Measurements from ENCODE around the gene FGD6. TPM values are rescaled to one million over a fixed set of nuclear protein-coding genes. Genes with fewer than 3 reads are reported as not detected.

FGD6 gene
- total RNA-seq, 2 donors from 2014 or later = 9.9 to 13.9 TPM

GRCh38 chr12:95215949-95216348 lies 1.3 kb downstream of the FGD6 start:
- Histone ChIP-seq H3K27me3 (replicated peaks; ENCODE audit: insufficient read depth) (no peaks in the 10 kb centered on the region), H3K9me3 (no peaks in the 10 kb centered on the region), H3K4me1 (replicated peaks) (no peaks in the 10 kb centered on the region), H3K36me3 (no peaks in the 10 kb centered on the region), H3K4me3 (peak overlapping the region in 1 of 2 donors; percentile 73), H3K27ac (no peak overlapping the region)
- peak; percentile 63 for TF ChIP-seq POLR2A (IDR thresholded peaks at IDR 0.05)
- TF ChIP-seq POLR2AphosphoS5 (IDR thresholded peaks at IDR 0.05) = peak; percentile 33
- TF ChIP-seq, protein P1, sequence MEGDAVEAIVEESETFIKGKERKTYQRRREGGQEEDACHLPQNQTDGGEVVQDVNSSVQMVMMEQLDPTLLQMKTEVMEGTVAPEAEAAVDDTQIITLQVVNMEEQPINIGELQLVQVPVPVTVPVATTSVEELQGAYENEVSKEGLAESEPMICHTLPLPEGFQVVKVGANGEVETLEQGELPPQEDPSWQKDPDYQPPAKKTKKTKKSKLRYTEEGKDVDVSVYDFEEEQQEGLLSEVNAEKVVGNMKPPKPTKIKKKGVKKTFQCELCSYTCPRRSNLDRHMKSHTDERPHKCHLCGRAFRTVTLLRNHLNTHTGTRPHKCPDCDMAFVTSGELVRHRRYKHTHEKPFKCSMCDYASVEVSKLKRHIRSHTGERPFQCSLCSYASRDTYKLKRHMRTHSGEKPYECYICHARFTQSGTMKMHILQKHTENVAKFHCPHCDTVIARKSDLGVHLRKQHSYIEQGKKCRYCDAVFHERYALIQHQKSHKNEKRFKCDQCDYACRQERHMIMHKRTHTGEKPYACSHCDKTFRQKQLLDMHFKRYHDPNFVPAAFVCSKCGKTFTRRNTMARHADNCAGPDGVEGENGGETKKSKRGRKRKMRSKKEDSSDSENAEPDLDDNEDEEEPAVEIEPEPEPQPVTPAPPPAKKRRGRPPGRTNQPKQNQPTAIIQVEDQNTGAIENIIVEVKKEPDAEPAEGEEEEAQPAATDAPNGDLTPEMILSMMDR (IDR thresholded peaks at IDR 0.05) = no peak
- intact Hi-C loops (cut with DNase I) = loop anchor here (2.0 to 5.0 kb wide), 6 partner anchors 99 to 316 kb away; partner anchors contain the start of genes METAP2 and NR2C1
- 10% methylated on average over 1 of the region's 1 CpG for WGBS
- DNase-seq (ENCODE audit: low spot score) = no peak

DNA sequence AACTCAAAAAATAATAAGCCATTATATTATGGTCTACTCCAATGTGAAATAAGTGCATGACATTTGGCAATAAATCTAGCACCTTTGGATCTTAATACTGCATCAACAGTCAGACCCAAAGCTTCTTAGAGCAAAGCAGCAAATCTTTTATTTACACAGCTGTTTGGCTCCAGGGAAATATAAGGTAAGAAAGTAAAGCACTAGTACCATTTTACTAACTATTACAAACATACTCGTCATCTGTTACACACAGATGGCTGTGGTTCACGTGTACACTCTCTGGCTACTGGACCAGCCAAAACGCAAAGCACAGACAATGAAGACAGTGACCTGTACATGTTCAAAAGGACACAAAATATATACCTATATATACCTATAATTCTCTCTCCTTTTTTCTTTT lies 2.8 kb downstream of the FGD6 start:
- no peak overlapping the region for H3K4me3 ChIP-seq
- no peak for DNase-seq (ENCODE audit: low spot score)
- H3K4me1 ChIP-seq (replicated peaks) = no peaks in the 10 kb centered on the region
- H3K27ac ChIP-seq = no peak overlapping the region
- no peaks in the 10 kb centered on the region for H3K9me3 ChIP-seq
- H3K36me3 ChIP-seq = no peaks in the 10 kb centered on the region
- WGBS = 59% methylated on average over 3 of the region's 3 CpGs
- TF ChIP-seq POLR2AphosphoS5 (IDR thresholded peaks at IDR 0.05) = no peak
- no peaks in the 10 kb centered on the region for H3K27me3 ChIP-seq (replicated peaks; ENCODE audit: insufficient read depth)
- intact Hi-C loops (cut with DNase I) = no loop called here

GRCh38 chr12:95213928-95214327 lies 3.3 kb downstream of the FGD6 start:
- no peaks in the 10 kb centered on the region for H3K4me1 ChIP-seq (replicated peaks)
- no peak overlapping the region for H3K27ac ChIP-seq
- no peak for DNase-seq (ENCODE audit: low spot score)
- WGBS = 77% methylated on average over 1 of the region's 1 CpG
- H3K4me3 ChIP-seq = no peak overlapping the region
- intact Hi-C loops (cut with DNase I) = no loop called here
- TF ChIP-seq POLR2A (IDR thresholded peaks at IDR 0.05) = no peak
- TF ChIP-seq, protein P1 (IDR thresholded peaks at IDR 0.05) = no peak
- H3K9me3 ChIP-seq = no peaks in the 10 kb centered on the region
- H3K27me3 ChIP-seq (replicated peaks; ENCODE audit: insufficient read depth) = no peaks in the 10 kb centered on the region
- H3K36me3 ChIP-seq = no peaks in the 10 kb centered on the region

GRCh38 chr12:95213119-95213518 lies 4.1 kb downstream of the FGD6 start:
- no peaks in the 10 kb centered on the region for H3K9me3 ChIP-seq
- no peaks in the 10 kb centered on the region for H3K27me3 ChIP-seq (replicated peaks; ENCODE audit: insufficient read depth)
- DNase-seq (ENCODE audit: low spot score) = no peak
- H3K27ac ChIP-seq = no peak overlapping the region
- intact Hi-C loops (cut with DNase I) = no loop called here
- TF ChIP-seq POLR2A (IDR thresholded peaks at IDR 0.05) = no peak
- TF ChIP-seq, protein P1 (IDR thresholded peaks at IDR 0.05) = no peak
- no peak for TF ChIP-seq POLR2AphosphoS5 (IDR thresholded peaks at IDR 0.05)
- H3K4me3 ChIP-seq = no peak overlapping the region
- WGBS = 75% methylated on average over 4 of the region's 4 CpGs
- no peaks in the 10 kb centered on the region for H3K4me1 ChIP-seq (replicated peaks)
- H3K36me3 ChIP-seq = no peaks in the 10 kb centered on the region

GRCh38 chr12:95212586-95212985 lies 4.7 kb downstream of the FGD6 start:
- no peak for DNase-seq (ENCODE audit: low spot score)
- TF ChIP-seq, protein P1 (IDR thresholded peaks at IDR 0.05) = no peak
- TF ChIP-seq POLR2A (IDR thresholded peaks at IDR 0.05) (no peak), POLR2AphosphoS5 (IDR thresholded peaks at IDR 0.05) (no peak)
- intact Hi-C loops (cut with DNase I) = no loop called here

More at GRCh38 chr12:95212586-95212985, 4.7 kb downstream of the FGD6 start:
- no peak overlapping the region for H3K4me3 ChIP-seq
- H3K27ac ChIP-seq = no peak overlapping the region
- 76% methylated on average over 4 of the region's 4 CpGs for WGBS
- H3K9me3 ChIP-seq = no peaks in the 10 kb centered on the region
- H3K27me3 ChIP-seq (replicated peaks; ENCODE audit: insufficient read depth) = no peaks in the 10 kb centered on the region
- no peaks in the 10 kb centered on the region for H3K4me1 ChIP-seq (replicated peaks)
- H3K36me3 ChIP-seq = no peaks in the 10 kb centered on the region
